ENCODE measurements around the gene EPHB3. TPM values are rescaled to one million over a fixed set of nuclear protein-coding genes. Genes with fewer than 3 reads are reported as not detected.

The EPHB3 gene
- total RNA-seq, 1 donor from 2014 or later = 1.2 TPM

DNA sequence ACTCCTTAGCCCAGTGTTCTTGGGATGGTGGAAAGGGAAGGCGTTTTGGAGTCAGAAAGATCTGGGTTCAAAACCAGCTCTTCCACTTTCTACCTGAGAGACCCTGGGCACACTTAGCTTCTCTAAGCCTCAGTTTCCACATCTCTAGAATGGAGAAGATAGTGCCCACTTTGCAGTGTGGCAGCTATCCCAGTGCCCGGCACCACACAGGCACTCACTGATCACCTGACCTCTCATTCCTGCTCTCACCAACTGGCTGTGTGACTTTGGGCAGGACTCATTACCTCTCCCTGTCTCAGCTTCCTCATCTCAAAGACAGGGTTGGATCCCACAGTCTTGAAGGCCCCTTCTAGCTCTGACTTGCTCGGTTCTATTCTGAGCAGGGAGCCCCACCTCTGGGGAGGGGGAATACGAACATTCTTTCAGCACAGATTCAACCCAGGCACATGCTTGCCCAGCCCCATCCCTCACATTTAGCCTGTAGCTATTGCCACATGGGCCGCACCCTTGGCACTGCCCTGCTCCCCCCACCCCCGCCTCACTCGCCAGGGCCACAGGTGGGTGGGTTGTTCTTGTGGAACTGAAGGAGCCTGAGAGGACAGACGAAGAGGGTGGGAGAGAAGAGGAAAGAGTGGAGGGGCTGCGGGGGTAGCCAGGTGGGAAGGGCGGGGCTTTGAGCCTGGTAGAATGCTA is 39.2 kb downstream of the EPHB3 start:
- no peak for DNase-seq (ENCODE audit: low spot score in 2 of 2)
- no peaks in the 10 kb centered on the region for H3K9me3 ChIP-seq
- no peak overlapping the region for H3K4me3 ChIP-seq
- H3K27me3 ChIP-seq = no peaks in the 10 kb centered on the region
- intact Hi-C loops (cut with DNase I) = loop anchor here (2.0 kb wide), 1 partner anchor 16 kb away; no protein-coding TSS in a partner anchor
- peaks cover 5 to 26% of the 10 kb centered on the region in 2 donors for H3K4me1 ChIP-seq
- H3K36me3 ChIP-seq = no peaks in the 10 kb centered on the region
- H3K27ac ChIP-seq = peak overlapping the region in 1 of 2 donors; percentile 4
- TF ChIP-seq CTCF (IDR thresholded peaks at IDR 0.05) = no peak

DNA sequence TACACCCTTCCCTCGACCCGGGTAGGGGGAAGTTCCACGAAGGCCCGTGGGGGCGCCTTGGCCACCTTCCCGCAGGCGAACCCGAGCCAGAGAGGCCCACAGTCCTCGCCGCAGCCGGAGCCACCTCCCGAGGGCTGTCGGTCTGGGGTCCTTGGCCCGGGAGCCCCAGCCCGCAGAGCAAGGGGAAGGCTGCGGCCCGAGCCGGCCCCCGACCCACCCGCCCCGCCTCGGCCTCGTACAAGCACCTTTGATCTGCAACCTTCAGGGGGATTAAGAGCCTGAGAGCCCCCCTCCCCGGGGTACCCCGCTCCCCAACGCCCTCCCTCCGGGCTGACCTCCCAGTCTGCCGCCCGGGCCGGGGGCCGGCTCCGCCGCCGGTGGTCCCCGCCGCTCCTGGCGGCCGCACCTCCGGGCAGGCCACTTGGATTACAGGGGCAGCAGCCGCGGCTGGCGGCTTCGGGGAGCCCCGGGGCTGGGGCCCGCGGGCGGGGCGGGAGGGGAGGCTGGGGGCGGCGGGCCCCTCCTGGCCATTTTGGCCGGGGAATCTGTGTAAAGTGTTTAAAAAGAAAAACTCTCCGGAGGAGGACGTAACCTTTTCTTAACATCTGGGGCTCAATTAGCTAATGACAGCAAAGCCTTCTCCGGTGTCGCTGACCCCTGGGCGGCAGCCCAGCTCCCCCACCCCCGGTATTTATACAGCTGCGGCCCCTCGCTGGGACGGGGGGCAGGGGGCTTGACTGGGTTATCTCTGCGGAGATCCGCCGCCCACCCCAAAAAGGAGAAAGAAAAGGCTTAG is 40.2 kb downstream of the EPHB3 start:
- Histone ChIP-seq H3K4me1 (peaks cover 5 to 26% of the 10 kb centered on the region in 2 donors), H3K4me3 (peak overlapping the region; percentile 26 to 65), H3K9me3 (no peaks in the 10 kb centered on the region), H3K27ac (peak overlapping the region in 1 of 2 donors; percentile 39), H3K27me3 (no peaks in the 10 kb centered on the region), H3K36me3 (no peaks in the 10 kb centered on the region)
- TF ChIP-seq CTCF (IDR thresholded peaks at IDR 0.05) = no peak
- intact Hi-C loops (cut with DNase I) = loop anchor here (2.0 kb wide), 1 partner anchor 17 kb away; no protein-coding TSS in a partner anchor
- DNase-seq (ENCODE audit: low spot score in 2 of 2) = no peak

DNA sequence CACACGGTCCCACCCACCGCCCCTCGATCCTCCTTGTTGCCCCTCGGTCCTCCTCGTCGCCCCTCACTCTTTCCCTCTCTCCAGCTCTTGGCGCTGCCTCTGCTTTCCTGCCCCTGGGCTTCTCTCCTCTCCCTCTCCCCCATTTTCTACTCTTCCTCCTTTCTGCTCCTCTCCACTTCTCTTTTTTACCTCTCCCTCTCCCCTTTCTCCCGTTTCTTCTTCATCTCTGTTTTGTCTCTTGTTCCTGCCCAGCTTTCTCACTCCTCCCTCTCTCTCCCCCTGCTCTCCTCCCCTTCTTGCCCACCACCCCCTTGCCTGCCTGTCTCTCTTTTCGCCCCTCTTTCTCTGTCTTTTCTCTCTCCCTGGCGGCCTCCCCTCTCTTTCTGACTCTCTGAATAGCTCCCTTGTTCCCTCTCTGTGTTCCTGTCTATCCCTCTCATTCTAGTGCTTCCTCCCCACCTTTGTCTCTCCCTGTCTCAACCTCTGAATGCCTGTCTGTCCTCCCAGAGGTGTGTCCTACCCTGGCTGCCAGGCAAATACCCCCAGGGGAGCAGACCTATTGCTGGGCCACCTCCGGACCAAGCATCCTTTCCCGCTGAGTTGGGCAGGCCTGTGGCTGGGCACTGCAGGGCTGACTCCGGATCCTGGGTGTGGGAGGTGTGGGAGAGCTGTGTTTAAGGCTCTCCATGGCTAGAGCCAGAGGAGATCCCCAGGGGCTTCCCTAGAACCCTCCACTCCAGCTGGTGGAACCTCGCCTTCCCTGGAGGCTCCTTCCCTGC is 41.0 kb downstream of the EPHB3 start:
- no peaks in the 10 kb centered on the region for H3K27me3 ChIP-seq
- no peaks in the 10 kb centered on the region for H3K36me3 ChIP-seq
- peak overlapping the region; percentile 26 to 65 for H3K4me3 ChIP-seq
- no peak for DNase-seq (ENCODE audit: low spot score in 2 of 2)
- H3K9me3 ChIP-seq = no peaks in the 10 kb centered on the region
- H3K4me1 ChIP-seq = peaks cover 5 to 26% of the 10 kb centered on the region in 2 donors
- TF ChIP-seq CTCF (IDR thresholded peaks at IDR 0.05) = no peak
- intact Hi-C loops (cut with DNase I) = no loop called here
- H3K27ac ChIP-seq = peak overlapping the region in 1 of 2 donors; percentile 39

DNA sequence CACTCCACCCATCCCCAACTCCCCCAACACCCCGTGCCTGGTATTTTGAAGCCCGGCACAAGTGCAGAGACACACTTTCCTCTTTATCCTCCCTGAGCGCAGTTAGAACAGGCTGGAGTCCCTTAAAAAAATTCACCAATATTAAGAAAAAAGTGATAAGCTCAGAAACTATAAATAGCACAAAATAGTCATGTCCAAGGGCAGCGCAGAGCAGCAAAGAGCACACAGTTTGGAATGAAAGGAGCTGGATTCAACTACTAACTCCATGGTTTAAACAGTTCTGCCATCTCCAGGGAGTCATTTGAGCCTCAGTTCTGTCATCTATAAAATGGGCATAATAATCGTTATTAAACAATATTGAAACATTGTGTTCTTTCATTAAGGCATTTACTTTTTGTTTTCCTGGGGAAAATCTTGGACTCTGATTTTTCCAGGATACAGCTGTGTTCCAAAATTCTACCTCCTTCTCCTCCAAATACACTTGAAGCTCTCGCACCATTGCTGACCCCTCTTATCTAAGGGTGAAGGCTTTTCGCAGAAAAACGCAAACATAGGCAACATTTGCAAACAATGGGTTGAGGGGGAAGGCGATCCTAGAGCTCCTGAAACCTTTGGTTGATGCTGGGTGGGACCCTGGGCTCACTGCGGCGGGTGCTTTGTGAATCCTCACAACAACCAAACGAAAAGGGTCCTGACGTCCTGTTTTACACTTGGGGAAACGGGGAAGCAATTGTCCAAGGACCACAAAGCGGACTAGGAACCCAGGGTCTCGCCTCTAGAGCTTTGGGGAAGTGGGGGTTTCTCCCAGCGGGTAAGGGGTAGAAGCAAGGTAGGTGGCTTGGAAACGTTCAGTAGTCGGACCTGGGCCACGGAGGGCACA is 41.8 kb downstream of the EPHB3 start:
- H3K9me3 ChIP-seq = no peaks in the 10 kb centered on the region
- no peak for TF ChIP-seq CTCF (IDR thresholded peaks at IDR 0.05)
- peaks cover 5 to 26% of the 10 kb centered on the region in 2 donors for H3K4me1 ChIP-seq
- intact Hi-C loops (cut with DNase I) = no loop called here
- H3K4me3 ChIP-seq = peak overlapping the region; percentile 65 to 66
- no peaks in the 10 kb centered on the region for H3K36me3 ChIP-seq
- no peak for DNase-seq (ENCODE audit: low spot score in 2 of 2)
- no peak overlapping the region for H3K27ac ChIP-seq
- no peaks in the 10 kb centered on the region for H3K27me3 ChIP-seq

All from ascending aorta (tissue), 2 donors.